GM12873 (cell line): ENCODE measurements around the gene ALKBH1.

ENCODE experiments used
- TF ChIP-seq, protein P1 (sequence below): IDR thresholded peaks from 2 replicates; pipeline ENCODE4 v1.5.1; 2012; ENCODE audit warnings: low read depth, mild to moderate bottlenecking, moderate library complexity, low read length, control low read depth; ENCODE audit not compliant: insufficient read depth; ENCODE audit errors: missing control alignments

Gene ALKBH1, protein sequence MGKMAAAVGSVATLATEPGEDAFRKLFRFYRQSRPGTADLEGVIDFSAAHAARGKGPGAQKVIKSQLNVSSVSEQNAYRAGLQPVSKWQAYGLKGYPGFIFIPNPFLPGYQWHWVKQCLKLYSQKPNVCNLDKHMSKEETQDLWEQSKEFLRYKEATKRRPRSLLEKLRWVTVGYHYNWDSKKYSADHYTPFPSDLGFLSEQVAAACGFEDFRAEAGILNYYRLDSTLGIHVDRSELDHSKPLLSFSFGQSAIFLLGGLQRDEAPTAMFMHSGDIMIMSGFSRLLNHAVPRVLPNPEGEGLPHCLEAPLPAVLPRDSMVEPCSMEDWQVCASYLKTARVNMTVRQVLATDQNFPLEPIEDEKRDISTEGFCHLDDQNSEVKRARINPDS

DNA sequence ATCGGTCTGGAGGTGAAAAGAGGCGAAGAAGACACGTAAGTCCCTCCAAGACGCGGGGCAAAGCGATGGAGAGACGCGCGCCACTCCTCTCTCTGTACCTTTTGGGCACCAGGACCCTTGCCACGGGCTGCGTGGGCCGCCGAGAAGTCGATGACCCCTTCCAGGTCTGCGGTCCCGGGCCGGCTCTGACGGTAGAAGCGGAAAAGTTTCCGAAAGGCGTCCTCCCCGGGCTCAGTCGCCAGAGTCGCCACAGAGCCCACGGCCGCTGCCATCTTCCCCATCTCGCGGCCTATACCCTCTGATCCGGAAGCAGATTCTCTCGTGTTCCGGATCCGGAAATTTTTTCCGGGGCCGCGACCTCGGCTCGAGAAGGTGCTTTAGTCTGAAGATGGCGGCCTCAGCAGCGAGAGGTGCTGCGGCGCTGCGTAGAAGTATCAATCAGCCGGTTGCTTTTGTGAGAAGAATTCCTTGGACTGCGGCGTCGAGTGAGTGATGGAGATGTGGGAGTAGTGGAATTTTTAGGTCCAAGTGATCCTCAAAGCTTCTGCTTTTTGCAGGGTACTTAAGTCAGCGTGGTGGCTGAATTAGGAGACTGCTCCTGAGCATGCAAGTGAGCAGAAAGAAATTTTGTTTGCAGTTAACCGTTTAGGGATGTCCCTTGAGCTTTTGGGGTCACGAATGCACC, at the start of gene ALKBH1, which contains the start of gene SLIRP:
ALKBH1 (minus strand) TSS at position 300 of the 685 bp plus-strand sequence; CDS start at position 281, 19 bp downstream.
SLIRP (plus strand) TSS at position 380 of the 685 bp plus-strand sequence; CDS start at position 389, 9 bp downstream.
- TF ChIP-seq, protein P1, sequence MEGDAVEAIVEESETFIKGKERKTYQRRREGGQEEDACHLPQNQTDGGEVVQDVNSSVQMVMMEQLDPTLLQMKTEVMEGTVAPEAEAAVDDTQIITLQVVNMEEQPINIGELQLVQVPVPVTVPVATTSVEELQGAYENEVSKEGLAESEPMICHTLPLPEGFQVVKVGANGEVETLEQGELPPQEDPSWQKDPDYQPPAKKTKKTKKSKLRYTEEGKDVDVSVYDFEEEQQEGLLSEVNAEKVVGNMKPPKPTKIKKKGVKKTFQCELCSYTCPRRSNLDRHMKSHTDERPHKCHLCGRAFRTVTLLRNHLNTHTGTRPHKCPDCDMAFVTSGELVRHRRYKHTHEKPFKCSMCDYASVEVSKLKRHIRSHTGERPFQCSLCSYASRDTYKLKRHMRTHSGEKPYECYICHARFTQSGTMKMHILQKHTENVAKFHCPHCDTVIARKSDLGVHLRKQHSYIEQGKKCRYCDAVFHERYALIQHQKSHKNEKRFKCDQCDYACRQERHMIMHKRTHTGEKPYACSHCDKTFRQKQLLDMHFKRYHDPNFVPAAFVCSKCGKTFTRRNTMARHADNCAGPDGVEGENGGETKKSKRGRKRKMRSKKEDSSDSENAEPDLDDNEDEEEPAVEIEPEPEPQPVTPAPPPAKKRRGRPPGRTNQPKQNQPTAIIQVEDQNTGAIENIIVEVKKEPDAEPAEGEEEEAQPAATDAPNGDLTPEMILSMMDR: no peak

DNA sequence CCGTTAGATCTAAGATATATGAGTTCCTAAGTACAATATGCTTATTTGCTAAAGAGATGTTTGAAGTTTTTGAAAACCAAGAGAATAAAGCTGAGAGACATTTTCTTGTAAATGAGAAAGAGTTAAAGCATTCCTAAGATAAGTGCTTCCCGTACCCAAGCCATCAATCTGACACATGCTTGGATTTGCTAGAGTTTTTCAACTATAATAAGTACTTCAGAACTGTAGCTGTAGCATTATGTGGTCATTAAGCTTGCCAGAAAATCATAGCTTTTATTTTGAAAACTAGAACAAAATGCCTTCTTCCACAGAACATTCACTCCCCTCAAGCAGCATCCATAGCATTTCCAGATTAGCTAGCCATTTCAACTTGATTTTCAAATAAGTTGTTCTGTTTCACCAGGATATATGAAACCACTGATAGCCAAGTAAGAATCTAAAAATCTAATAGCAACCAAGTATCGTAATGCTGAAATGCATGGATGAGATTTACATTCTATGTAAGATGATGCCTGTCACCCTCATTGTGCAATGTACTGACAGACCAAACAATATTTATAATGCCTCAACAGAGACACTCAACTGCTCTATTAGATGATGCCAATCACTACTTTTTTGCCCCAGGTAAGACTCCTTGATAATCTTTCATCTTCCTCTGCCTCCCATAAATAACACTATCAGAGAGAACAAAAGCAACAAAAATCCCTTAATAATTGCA, 45.1 kb upstream of the ALKBH1 start:
- TF ChIP-seq, protein P1: no peak

DNA sequence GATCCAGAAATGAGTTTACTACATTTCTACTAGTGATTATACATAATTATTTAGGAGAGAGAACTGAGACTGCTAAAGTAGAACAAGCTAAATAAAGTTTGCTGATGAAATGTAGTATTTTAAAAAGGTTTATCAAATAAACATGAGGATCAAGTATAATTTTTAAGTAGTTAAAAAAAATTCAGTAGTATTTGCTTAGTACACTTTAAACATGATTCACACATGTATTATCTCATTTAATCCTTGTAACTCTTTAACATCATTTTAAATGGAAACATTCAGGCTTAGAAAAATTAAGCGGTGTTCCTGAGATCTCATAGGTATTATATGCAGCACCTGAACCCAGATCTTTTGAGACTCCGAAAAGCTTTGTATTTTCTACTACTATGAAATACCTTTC, 44.4 kb upstream of the ALKBH1 start:
- TF ChIP-seq, protein P1: no peak

DNA sequence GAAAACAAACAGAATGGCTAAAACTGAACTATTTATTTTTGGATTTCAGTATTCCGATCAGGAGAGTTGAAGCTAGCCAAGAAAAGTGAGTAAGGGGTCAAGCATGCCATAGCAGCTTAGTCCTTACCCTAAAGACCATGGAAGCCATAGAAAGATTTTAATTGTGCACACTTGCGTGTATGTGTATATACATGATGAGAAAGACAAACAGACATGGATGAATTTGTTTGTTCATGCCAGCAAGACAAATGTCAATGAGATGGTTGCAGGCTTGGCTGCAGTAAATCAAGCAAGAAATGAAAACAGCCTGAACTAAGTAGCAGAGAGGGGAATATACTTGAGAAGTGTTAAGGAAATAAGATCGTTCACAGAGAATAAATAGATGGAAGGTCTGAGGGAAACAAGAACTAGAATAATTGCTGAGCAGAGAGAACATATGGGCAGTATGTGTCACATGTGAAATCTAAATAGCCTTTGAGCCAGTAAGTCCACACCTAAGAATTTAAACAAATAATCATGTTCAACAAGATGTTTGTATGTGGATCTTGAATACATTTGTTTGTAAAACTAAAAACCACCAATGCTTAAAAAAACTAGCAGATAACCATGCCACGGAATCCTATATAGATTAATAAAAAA, 38.4 kb upstream of the ALKBH1 start:
- TF ChIP-seq, protein P1: no peak

DNA sequence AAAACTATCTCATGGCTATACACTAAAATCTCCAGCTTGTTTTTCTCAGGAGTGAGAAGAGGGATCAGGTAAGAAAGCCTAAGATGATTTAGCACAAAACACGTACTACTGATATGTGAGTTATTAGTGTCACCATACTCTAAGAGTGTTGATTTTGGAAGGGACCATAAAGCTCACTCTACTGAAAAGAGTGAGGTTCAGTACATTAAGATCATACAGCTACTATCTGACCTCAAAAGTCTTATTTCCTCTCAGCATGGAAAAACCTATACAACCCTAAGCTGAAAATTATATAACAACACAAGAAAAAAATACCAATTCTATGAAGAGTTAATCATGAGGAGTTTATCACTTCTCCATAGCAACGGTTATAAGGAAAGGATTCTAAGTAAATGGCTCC, 33.6 kb upstream of the ALKBH1 start:
- TF ChIP-seq, protein P1: no peak

DNA sequence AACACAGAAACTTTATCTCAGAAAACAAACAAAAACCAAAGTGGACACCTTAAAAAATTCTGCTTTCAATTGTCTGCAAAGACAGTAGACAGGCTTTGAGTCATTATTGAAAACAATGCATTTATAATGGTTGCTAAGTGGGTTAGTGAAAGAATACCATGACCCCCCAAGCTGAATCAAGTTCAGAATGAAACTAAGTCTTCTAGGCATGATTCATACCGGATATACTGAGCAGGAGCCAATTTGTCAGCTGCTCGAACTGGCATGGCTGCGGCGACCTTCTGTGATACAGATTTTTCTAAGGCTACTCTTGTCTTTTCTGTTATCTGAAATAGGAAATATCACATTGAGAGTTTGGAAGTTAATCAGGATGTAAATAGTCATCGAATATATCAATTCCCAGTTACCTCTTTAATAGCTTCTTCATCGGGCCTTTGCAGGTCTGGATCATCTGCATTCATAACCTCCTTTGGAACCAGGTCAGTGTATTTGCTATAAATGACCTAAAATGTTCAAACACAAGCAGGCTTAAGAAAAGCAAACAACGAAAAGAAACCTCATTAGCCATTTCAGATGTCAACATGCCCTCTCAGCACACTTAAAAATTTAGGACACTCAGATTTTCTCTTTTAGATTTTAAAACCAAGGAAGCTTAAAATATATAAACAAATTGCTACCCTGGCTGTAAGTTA, 30.9 kb upstream of the ALKBH1 start:
- TF ChIP-seq, protein P1: no peak
